Measurements from ENCODE around the gene KCTD14.
"Not testable (repeated sequence)": the region's sequence is repeated elsewhere in the genome, so short reads cannot be mapped to it uniquely, and the experiment has no call there.

The KCTD14 gene

GRCh38 chr11:78057462-78058055, 34.5 kb upstream of the KCTD14 start:
- Mint-ChIP-seq H3K27me3 (no peaks in the 10 kb centered on the region), H3K9me3 (no peaks in the 10 kb centered on the region), H3K4me1 (ENCODE audit: low read depth) (no peaks in the 10 kb centered on the region), H3K27ac (no peak overlapping the region), H3K36me3 (ENCODE audit: low read depth) (no peaks in the 10 kb centered on the region), H3K4me3 (no peak overlapping the region)
- no peak for DNase-seq

GRCh38 chr11:78056093-78056492, 33.0 kb upstream of the KCTD14 start:
- DNase-seq = no peak
- no peak overlapping the region for H3K27ac Mint-ChIP-seq
- no peaks in the 10 kb centered on the region for H3K36me3 Mint-ChIP-seq (ENCODE audit: low read depth)
- no peaks in the 10 kb centered on the region for H3K9me3 Mint-ChIP-seq
- H3K27me3 Mint-ChIP-seq = no peaks in the 10 kb centered on the region
- H3K4me3 Mint-ChIP-seq = no peak overlapping the region
- H3K4me1 Mint-ChIP-seq (ENCODE audit: low read depth) = no peaks in the 10 kb centered on the region

- H3K9me3 Mint-ChIP-seq = no peaks in the 10 kb centered on the region
- no peak overlapping the region for H3K27ac Mint-ChIP-seq
- H3K27me3 Mint-ChIP-seq = no peaks in the 10 kb centered on the region
- H3K4me1 Mint-ChIP-seq (ENCODE audit: low read depth) = no peaks in the 10 kb centered on the region
- DNase-seq = no peak
- H3K36me3 Mint-ChIP-seq (ENCODE audit: low read depth) = no peaks in the 10 kb centered on the region
- no peak overlapping the region for H3K4me3 Mint-ChIP-seq
Observed at GRCh38 chr11:78054971-78055370, 31.9 kb upstream of the KCTD14 start.

GRCh38 chr11:78050964-78051831, 28.1 kb upstream of the KCTD14 start:
- DNase-seq = no peak
- peak overlapping the region; percentile 69 for H3K27ac Mint-ChIP-seq

GRCh38 chr11:78049348-78049747, 26.3 kb upstream of the KCTD14 start:
- H3K4me3 Mint-ChIP-seq = no peak overlapping the region

More at GRCh38 chr11:78050964-78051831, 28.1 kb upstream of the KCTD14 start:
- H3K36me3 Mint-ChIP-seq (ENCODE audit: low read depth) = no peaks in the 10 kb centered on the region
- H3K27me3 Mint-ChIP-seq = no peaks in the 10 kb centered on the region
- H3K4me3 Mint-ChIP-seq = no peak overlapping the region
- H3K9me3 Mint-ChIP-seq = no peaks in the 10 kb centered on the region
- peaks cover 4% of the 10 kb centered on the region for H3K4me1 Mint-ChIP-seq (ENCODE audit: low read depth)

GRCh38 chr11:78048561-78048960, 25.5 kb upstream of the KCTD14 start:
- no peaks in the 10 kb centered on the region for H3K27me3 Mint-ChIP-seq
- H3K9me3 Mint-ChIP-seq = no peaks in the 10 kb centered on the region
- H3K4me3 Mint-ChIP-seq = no peak overlapping the region
- H3K27ac Mint-ChIP-seq = no peak overlapping the region
- no peak for DNase-seq
- H3K4me1 Mint-ChIP-seq (ENCODE audit: low read depth) = peaks cover 12% of the 10 kb centered on the region
- H3K36me3 Mint-ChIP-seq (ENCODE audit: low read depth) = no peaks in the 10 kb centered on the region

More at GRCh38 chr11:78049348-78049747, 26.3 kb upstream of the KCTD14 start:
- no peak for DNase-seq
- H3K27ac Mint-ChIP-seq = no peak overlapping the region
- H3K4me1 Mint-ChIP-seq (ENCODE audit: low read depth) = peaks cover 12% of the 10 kb centered on the region
- H3K36me3 Mint-ChIP-seq (ENCODE audit: low read depth) = no peaks in the 10 kb centered on the region
- no peaks in the 10 kb centered on the region for H3K27me3 Mint-ChIP-seq
- H3K9me3 Mint-ChIP-seq = no peaks in the 10 kb centered on the region

- H3K4me3 Mint-ChIP-seq = no peak overlapping the region
- no peak overlapping the region for H3K27ac Mint-ChIP-seq
- H3K4me1 Mint-ChIP-seq (ENCODE audit: low read depth) = peaks cover 14% of the 10 kb centered on the region
- H3K36me3 Mint-ChIP-seq (ENCODE audit: low read depth) = no peaks in the 10 kb centered on the region
- H3K9me3 Mint-ChIP-seq = no peaks in the 10 kb centered on the region
- peaks cover 4% of the 10 kb centered on the region for H3K27me3 Mint-ChIP-seq
- DNase-seq = no peak
Observed at GRCh38 chr11:78046486-78046854, 23.4 kb upstream of the KCTD14 start.

- H3K9me3 Mint-ChIP-seq = no peaks in the 10 kb centered on the region
- peaks cover 14% of the 10 kb centered on the region for H3K4me1 Mint-ChIP-seq (ENCODE audit: low read depth)
- H3K4me3 Mint-ChIP-seq = peak overlapping the region; percentile 42
- peak; percentile 88 for DNase-seq
- no peak overlapping the region for H3K27ac Mint-ChIP-seq
- no peaks in the 10 kb centered on the region for H3K36me3 Mint-ChIP-seq (ENCODE audit: low read depth)
- peaks cover 4% of the 10 kb centered on the region for H3K27me3 Mint-ChIP-seq
Observed at GRCh38 chr11:78045851-78046485, 22.9 kb upstream of the KCTD14 start.

- no peak for DNase-seq
- H3K27ac Mint-ChIP-seq = no peak overlapping the region
- H3K27me3 Mint-ChIP-seq = peaks cover 4% of the 10 kb centered on the region
- peaks cover 24% of the 10 kb centered on the region for H3K4me1 Mint-ChIP-seq (ENCODE audit: low read depth)
- no peaks in the 10 kb centered on the region for H3K9me3 Mint-ChIP-seq
- no peak overlapping the region for H3K4me3 Mint-ChIP-seq
- no peaks in the 10 kb centered on the region for H3K36me3 Mint-ChIP-seq (ENCODE audit: low read depth)
Observed at GRCh38 chr11:78044706-78045105, 21.6 kb upstream of the KCTD14 start.

GRCh38 chr11:78041843-78042440, 18.9 kb upstream of the KCTD14 start:
- peak overlapping the region; percentile 22 for H3K27ac Mint-ChIP-seq
- peaks cover 27% of the 10 kb centered on the region for H3K4me1 Mint-ChIP-seq (ENCODE audit: low read depth)
- H3K9me3 Mint-ChIP-seq = no peaks in the 10 kb centered on the region
- peaks cover 4% of the 10 kb centered on the region for H3K27me3 Mint-ChIP-seq
- DNase-seq = no peak
- no peak overlapping the region for H3K4me3 Mint-ChIP-seq
- no peaks in the 10 kb centered on the region for H3K36me3 Mint-ChIP-seq (ENCODE audit: low read depth)

GRCh38 chr11:78041380-78041719, 18.3 kb upstream of the KCTD14 start:
- not testable (repeated sequence) for H3K36me3 Mint-ChIP-seq (ENCODE audit: low read depth); DNase-seq; H3K9me3 Mint-ChIP-seq; H3K27me3 Mint-ChIP-seq; H3K4me3 Mint-ChIP-seq
- H3K27ac Mint-ChIP-seq = peak overlapping the region; percentile 22
- H3K4me1 Mint-ChIP-seq (ENCODE audit: low read depth) = peaks cover 25% of the 10 kb centered on the region

GRCh38 chr11:78040691-78041379, 17.8 kb upstream of the KCTD14 start:
- Mint-ChIP-seq H3K27ac (peak overlapping the region; percentile 27), H3K36me3 (ENCODE audit: low read depth) (no peaks in the 10 kb centered on the region), H3K4me3 (no peak overlapping the region), H3K9me3 (no peaks in the 10 kb centered on the region), H3K27me3 (peaks cover 4% of the 10 kb centered on the region), H3K4me1 (ENCODE audit: low read depth) (peaks cover 19% of the 10 kb centered on the region)
- DNase-seq = no peak

- no peaks in the 10 kb centered on the region for H3K36me3 Mint-ChIP-seq (ENCODE audit: low read depth)
- H3K27me3 Mint-ChIP-seq = peaks cover 4% of the 10 kb centered on the region
- H3K4me1 Mint-ChIP-seq (ENCODE audit: low read depth) = peaks cover 15% of the 10 kb centered on the region
- peak overlapping the region; percentile 58 for H3K4me3 Mint-ChIP-seq
- H3K27ac Mint-ChIP-seq = peak overlapping the region; percentile 95
- H3K9me3 Mint-ChIP-seq = no peaks in the 10 kb centered on the region
- DNase-seq = peak; percentile 54
Observed at GRCh38 chr11:78039919-78040671, 17.0 kb upstream of the KCTD14 start.
